Central memory CD8-positive, alpha-beta T cell (primary cell): ENCODE results near the gene AURKA.
A peak's percentile ranks its signal among the peaks of the same experiment; 100 is the strongest.

Experiments used
- ATAC-seq: fragments of 150-1000 bp; cut with Tn5 transposase; replicated peaks from 2 replicates; pipeline ENCODE4 v1.10.0; 2022; ENCODE audit warnings: mild to moderate bottlenecking, moderate FRiP score, moderate number of reproducible peaks; ENCODE audit not compliant: poor library complexity, severe bottlenecking; ENCODE audit errors: extremely low read depth
- DNase-seq, 2 donors: peaks; one replicate each; pipeline ENCODE4 v3.0.0; 2021; ENCODE audit warnings: low spot score in 2 of 2
- H3K27ac Mint-ChIP-seq: one replicate; pipeline ENCODE4 v1.8.0; 2022; ENCODE audit warnings: low read depth, mild to moderate bottlenecking, moderate library complexity, mixed read lengths
- H3K27me3 Mint-ChIP-seq: one replicate; pipeline ENCODE4 v1.8.0; 2022; ENCODE audit warnings: mixed read lengths
- H3K36me3 Mint-ChIP-seq: one replicate; pipeline ENCODE4 v1.8.0; 2022; ENCODE audit warnings: mild to moderate bottlenecking, moderate library complexity, mixed read lengths; ENCODE audit not compliant: insufficient read depth
- H3K4me1 Mint-ChIP-seq: one replicate; pipeline ENCODE4 v1.8.0; 2022; ENCODE audit warnings: mixed read lengths
- H3K4me3 Mint-ChIP-seq: one replicate; pipeline ENCODE4 v1.8.0; 2022; ENCODE audit warnings: mild to moderate bottlenecking, moderate library complexity, mixed read lengths
- H3K9me3 Mint-ChIP-seq: one replicate; pipeline ENCODE4 v1.8.0; 2022; ENCODE audit warnings: mixed read lengths

The AURKA gene

DNA sequence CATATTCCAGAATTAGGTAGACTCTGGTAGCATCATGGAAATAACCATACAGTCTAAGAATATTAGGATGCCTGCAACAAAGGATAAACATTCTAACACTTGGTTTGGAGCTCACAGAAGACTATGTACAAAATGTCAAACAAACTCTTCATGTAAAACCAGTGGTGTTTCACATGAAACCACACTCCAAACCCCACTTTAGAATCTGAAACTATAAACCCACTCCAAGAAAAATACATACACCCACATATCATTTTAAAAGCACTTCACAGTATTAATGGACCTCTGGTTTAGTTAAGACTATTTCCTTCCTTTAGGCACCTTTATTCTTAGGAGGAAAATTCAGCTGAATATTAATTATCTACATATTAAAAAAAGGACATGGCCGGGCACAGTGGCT, 10.5 kb downstream of the AURKA start:
- Mint-ChIP-seq H3K4me1 (no peaks in the 10 kb centered on the region), H3K27me3 (no peaks in the 10 kb centered on the region), H3K9me3 (no peaks in the 10 kb centered on the region), H3K27ac (no peak overlapping the region), H3K4me3 (no peak overlapping the region), H3K36me3 (peaks cover 1% of the 10 kb centered on the region)
- ATAC-seq, result no peak
- no peak for DNase-seq

DNA sequence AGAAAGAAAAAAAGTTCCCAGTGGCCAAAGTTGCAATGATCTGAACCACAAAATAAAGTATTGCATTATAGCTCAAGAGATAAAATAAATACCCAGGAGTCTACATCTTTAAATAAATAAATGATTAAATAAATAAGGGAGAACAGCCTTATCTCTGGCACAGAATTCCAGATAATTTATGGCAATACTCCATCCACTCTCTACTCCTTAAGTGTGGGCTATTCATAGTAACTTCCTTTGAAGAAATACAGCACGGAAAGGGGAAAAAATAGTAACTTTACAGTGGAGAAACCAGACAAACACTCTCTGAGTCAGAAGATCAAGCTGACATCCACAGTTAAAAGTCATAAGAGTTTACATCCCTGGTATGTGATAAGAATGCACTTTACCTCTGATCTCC, 11.6 kb downstream of the AURKA start:
- no peaks in the 10 kb centered on the region for H3K4me1 Mint-ChIP-seq
- H3K9me3 Mint-ChIP-seq, result no peaks in the 10 kb centered on the region
- H3K36me3 Mint-ChIP-seq, result no peaks in the 10 kb centered on the region
- no peak overlapping the region for H3K4me3 Mint-ChIP-seq
- no peak for ATAC-seq
- no peak for DNase-seq
- no peaks in the 10 kb centered on the region for H3K27me3 Mint-ChIP-seq
- no peak overlapping the region for H3K27ac Mint-ChIP-seq

DNA sequence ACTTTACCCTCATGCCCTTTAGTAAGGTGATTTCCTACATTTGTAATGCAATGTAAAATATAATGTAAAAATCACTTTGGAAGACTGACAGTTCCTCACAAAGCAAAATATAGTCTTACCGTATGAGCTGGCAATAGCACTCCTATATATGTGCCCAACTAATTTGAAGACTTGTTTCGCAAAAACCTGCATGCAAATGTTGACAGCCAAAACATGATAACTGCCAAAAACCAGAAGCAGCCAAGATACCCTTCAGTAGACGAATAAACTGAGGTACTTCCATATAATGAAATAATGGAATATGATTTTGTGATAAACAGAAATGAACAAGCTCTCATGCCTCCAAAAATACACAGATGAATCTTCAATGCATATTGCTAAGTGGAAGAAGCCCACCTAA, 13.6 kb downstream of the AURKA start:
- no peak overlapping the region for H3K4me3 Mint-ChIP-seq
- no peak for ATAC-seq
- H3K9me3 Mint-ChIP-seq, result no peaks in the 10 kb centered on the region
- no peaks in the 10 kb centered on the region for H3K27me3 Mint-ChIP-seq
- H3K27ac Mint-ChIP-seq, result no peak overlapping the region
- DNase-seq, result no peak
- H3K36me3 Mint-ChIP-seq, result peaks cover 1% of the 10 kb centered on the region
- H3K4me1 Mint-ChIP-seq, result peaks cover 1% of the 10 kb centered on the region

- H3K27ac Mint-ChIP-seq, result no peak overlapping the region
- ATAC-seq (no peak), DNase-seq (no peak)
- H3K9me3 Mint-ChIP-seq, result no peaks in the 10 kb centered on the region
- no peaks in the 10 kb centered on the region for H3K27me3 Mint-ChIP-seq
- peaks cover 1% of the 10 kb centered on the region for H3K36me3 Mint-ChIP-seq
- H3K4me3 Mint-ChIP-seq, result no peak overlapping the region
- H3K4me1 Mint-ChIP-seq, result peaks cover 8% of the 10 kb centered on the region
These were observed 15.7 kb downstream of the AURKA start for GRCh38 chr20:56376331-56376730.

DNA sequence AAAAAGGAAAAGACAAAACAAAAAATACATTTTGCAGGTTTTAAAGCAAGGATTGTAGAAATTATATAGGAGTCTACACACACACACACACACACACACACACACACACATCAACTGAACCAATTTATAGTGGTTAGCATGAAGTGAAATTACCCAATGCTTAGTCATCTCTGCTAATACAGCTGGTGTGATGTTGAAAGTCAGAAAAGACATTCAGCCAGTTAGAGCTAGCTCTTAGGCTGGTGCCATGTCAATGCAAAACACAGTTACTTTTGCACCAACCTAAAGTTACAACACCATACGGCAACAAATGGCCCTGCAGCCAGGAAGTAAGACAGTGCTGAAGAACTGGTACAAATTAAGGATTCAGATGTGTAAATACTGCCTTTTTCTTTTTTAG, 18.1 kb downstream of the AURKA start:
- no peaks in the 10 kb centered on the region for H3K9me3 Mint-ChIP-seq
- H3K27ac Mint-ChIP-seq, result no peak overlapping the region
- H3K4me1 Mint-ChIP-seq, result peaks cover 8% of the 10 kb centered on the region
- peak; percentile 60 for ATAC-seq
- no peak for DNase-seq
- H3K4me3 Mint-ChIP-seq, result no peak overlapping the region
- H3K27me3 Mint-ChIP-seq, result no peaks in the 10 kb centered on the region
- H3K36me3 Mint-ChIP-seq, result peaks cover 4% of the 10 kb centered on the region

- Mint-ChIP-seq H3K27me3 (no peaks in the 10 kb centered on the region), H3K9me3 (no peaks in the 10 kb centered on the region), H3K4me1 (peaks cover 8% of the 10 kb centered on the region), H3K4me3 (no peak overlapping the region), H3K36me3 (peaks cover 6% of the 10 kb centered on the region), H3K27ac (peak overlapping the region; percentile 2)
- DNase-seq (no peak), ATAC-seq (no peak)
These were observed 19.2 kb downstream of the AURKA start for GRCh38 chr20:56372850-56373249.

- DNase-seq (no peak), ATAC-seq (no peak)
- H3K4me1 Mint-ChIP-seq, result peaks cover 8% of the 10 kb centered on the region
- no peaks in the 10 kb centered on the region for H3K9me3 Mint-ChIP-seq
- H3K27ac Mint-ChIP-seq, result no peak overlapping the region
- no peaks in the 10 kb centered on the region for H3K27me3 Mint-ChIP-seq
- H3K36me3 Mint-ChIP-seq, result peaks cover 10% of the 10 kb centered on the region
- H3K4me3 Mint-ChIP-seq, result no peak overlapping the region
These were observed 20.0 kb downstream of the AURKA start for GRCh38 chr20:56371977-56372376.

DNA sequence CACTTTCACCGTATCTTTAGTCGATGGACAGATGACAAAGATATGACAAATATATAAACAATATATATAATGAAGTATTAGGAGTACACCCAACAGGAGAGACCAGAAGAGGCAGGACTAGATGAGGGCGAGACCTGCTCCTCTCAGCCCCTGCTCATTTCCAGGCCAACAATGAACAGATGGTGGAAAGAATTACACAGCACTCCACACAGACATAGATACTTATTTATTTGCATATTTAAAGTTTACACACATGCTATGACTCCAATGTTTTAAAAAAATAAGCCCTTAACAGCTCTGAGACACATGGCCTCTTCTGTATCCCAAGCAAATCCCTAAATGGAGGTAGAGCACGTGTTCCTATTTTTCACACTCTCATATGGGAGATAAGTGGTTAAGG, 22.8 kb downstream of the AURKA start:
- DNase-seq (no peak), ATAC-seq (no peak)
- Mint-ChIP-seq H3K27ac (no peak overlapping the region), H3K27me3 (no peaks in the 10 kb centered on the region), H3K9me3 (no peaks in the 10 kb centered on the region), H3K4me1 (peaks cover 8% of the 10 kb centered on the region), H3K36me3 (peaks cover 15% of the 10 kb centered on the region), H3K4me3 (no peak overlapping the region)

DNA sequence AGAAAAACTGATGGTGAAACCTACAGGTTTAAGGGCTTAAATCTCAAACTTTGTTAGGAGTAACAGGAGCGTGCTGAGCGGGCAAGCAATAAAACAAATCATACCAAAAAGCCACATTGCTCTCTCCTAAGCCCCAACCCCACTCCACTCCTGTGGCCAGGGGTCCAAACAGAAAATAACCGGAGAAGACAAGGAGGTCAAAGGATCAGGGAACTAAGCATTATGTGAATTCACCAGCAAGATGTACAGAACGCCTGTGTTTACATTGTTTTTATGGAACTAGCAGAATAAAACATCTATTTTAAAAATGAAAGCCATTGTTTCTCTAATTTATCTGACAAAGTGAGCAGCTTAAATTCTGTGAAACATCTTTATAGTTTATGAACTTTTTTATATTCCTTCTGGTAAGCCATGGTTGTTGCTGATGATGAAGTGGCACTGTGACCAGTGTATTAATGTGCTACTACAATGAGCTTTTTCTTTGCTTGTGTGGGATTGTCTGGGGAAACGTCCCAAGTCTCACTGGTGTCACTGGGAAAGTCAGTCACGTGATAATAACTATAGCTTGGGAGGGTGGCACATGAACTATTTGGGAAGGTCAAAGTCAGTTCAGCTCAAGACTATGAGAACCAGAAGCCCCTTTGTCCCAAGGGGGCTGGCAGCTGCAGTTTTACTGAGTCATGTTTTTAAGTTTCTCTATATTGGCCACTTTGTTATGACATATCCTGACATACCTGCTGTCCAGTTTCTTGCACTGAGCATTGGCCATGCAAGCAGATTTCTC, 23.5 kb downstream of the AURKA start:
- Mint-ChIP-seq H3K36me3 (peaks cover 15% of the 10 kb centered on the region), H3K27me3 (no peaks in the 10 kb centered on the region), H3K9me3 (no peaks in the 10 kb centered on the region)

GRCh38 chr20:56363491-56363890, 28.5 kb downstream of the AURKA start:
- H3K27me3 Mint-ChIP-seq, result no peaks in the 10 kb centered on the region
- DNase-seq (no peak), ATAC-seq (no peak)
- no peak overlapping the region for H3K4me3 Mint-ChIP-seq
- H3K4me1 Mint-ChIP-seq, result peaks cover 9% of the 10 kb centered on the region
- H3K9me3 Mint-ChIP-seq, result no peaks in the 10 kb centered on the region
- H3K27ac Mint-ChIP-seq, result no peak overlapping the region
- H3K36me3 Mint-ChIP-seq, result peaks cover 13% of the 10 kb centered on the region

More for the DNA sequence above, 23.5 kb downstream of the AURKA start:
- peaks cover 8% of the 10 kb centered on the region for H3K4me1 Mint-ChIP-seq
- ATAC-seq, result no peak
- DNase-seq, result no peak
- no peak overlapping the region for H3K4me3 Mint-ChIP-seq
- no peak overlapping the region for H3K27ac Mint-ChIP-seq

DNA sequence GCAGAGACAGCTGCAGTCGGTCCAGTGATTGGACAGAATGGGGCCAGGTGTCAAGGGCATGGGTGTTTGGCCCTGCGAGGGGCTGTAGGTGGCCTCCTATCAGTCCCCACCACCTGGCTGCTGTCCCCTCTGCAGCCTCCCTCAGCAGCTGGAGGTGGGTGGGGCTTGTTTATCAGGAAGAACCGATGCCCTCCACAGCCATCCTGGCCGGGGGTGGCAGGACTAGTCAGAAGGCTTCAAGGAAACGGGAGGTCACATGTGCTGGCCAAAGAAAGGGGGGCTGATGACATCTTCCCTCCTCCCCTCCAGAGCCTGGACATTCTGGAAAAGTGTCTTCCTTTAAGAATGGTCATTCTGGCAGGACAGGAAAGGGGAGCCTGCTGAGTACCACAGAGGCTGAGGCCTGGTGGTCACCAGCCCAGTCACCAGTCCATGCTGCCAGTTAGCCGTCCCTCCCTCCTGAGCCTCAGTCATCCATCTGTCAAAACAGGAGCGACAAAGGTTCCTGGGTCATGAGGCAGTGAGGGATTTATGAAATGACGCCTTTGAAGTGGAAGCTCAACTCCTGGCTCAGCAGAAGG, 29.1 kb downstream of the AURKA start:
- Mint-ChIP-seq H3K36me3 (peaks cover 12% of the 10 kb centered on the region), H3K4me3 (no peak overlapping the region), H3K27me3 (no peaks in the 10 kb centered on the region), H3K27ac (no peak overlapping the region), H3K4me1 (peaks cover 9% of the 10 kb centered on the region), H3K9me3 (no peaks in the 10 kb centered on the region)
- DNase-seq (no peak), ATAC-seq (no peak)

- H3K27ac Mint-ChIP-seq, result no peak overlapping the region
- no peaks in the 10 kb centered on the region for H3K27me3 Mint-ChIP-seq
- H3K4me1 Mint-ChIP-seq, result peaks cover 9% of the 10 kb centered on the region
- DNase-seq, result no peak
- H3K9me3 Mint-ChIP-seq, result no peaks in the 10 kb centered on the region
- peaks cover 6% of the 10 kb centered on the region for H3K36me3 Mint-ChIP-seq
- H3K4me3 Mint-ChIP-seq, result no peak overlapping the region
- ATAC-seq, result no peak
These were observed 30.1 kb downstream of the AURKA start for GRCh38 chr20:56361900-56362299.

DNA sequence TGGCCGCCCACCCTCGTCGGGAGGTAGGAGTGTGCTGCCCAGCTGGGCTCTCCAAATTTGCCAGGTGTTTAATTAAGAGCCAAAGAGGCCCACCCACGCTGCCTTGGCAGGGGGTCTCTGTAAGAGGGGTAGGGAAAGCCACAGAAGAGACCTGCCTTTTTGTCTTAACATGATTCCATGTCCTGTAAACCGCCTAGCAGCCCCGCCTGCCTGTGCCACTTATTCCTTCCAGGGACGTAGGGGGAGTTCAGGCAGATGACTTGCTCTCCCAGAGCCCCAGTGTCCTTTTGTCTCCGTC, 31.2 kb downstream of the AURKA start:
- DNase-seq, result no peak
- ATAC-seq, result no peak
- H3K4me3 Mint-ChIP-seq, result peak overlapping the region; percentile 87
- no peaks in the 10 kb centered on the region for H3K9me3 Mint-ChIP-seq
- peaks cover 9% of the 10 kb centered on the region for H3K4me1 Mint-ChIP-seq
- peaks cover 4% of the 10 kb centered on the region for H3K36me3 Mint-ChIP-seq
- H3K27ac Mint-ChIP-seq, result no peak overlapping the region
- no peaks in the 10 kb centered on the region for H3K27me3 Mint-ChIP-seq
